ENCODE measurements around the gene EFR3B. TPM values are rescaled to one million over a fixed set of nuclear protein-coding genes. Genes with fewer than 3 reads are reported as not detected.
A peak's percentile ranks its signal among the peaks of the same experiment; 100 is the strongest.

The EFR3B gene
- total RNA-seq, 1 donor from 2014 or later: 4.3 TPM

GRCh38 chr2:25035537-25036220, 6.2 kb upstream of the EFR3B start:
- no peak for DNase-seq (ENCODE audit: low spot score)

GRCh38 chr2:25036221-25036559, 5.7 kb upstream of the EFR3B start:
- peak; percentile 7 for DNase-seq (ENCODE audit: low spot score)

DNA sequence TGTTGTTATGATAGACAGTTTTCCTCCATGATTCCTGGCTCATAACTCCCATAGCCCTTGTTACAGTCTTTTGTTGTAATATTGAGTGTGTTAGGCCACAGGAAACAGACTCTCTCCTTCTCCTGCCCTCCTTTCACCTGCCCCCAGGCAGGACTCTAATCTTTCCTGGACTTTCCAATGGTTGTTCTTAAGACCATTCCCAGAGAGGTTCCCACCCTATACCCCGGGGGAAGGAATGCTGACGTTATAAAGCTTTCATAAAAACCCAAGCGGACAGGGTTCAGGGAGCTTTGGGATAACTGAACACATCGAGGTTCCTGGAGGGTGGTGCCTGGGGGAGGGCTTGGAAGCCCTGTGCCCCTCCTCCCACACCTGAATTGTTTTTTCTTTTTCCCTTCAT, 2.8 kb upstream of the EFR3B start:
- no peak for DNase-seq (ENCODE audit: low spot score)

DNA sequence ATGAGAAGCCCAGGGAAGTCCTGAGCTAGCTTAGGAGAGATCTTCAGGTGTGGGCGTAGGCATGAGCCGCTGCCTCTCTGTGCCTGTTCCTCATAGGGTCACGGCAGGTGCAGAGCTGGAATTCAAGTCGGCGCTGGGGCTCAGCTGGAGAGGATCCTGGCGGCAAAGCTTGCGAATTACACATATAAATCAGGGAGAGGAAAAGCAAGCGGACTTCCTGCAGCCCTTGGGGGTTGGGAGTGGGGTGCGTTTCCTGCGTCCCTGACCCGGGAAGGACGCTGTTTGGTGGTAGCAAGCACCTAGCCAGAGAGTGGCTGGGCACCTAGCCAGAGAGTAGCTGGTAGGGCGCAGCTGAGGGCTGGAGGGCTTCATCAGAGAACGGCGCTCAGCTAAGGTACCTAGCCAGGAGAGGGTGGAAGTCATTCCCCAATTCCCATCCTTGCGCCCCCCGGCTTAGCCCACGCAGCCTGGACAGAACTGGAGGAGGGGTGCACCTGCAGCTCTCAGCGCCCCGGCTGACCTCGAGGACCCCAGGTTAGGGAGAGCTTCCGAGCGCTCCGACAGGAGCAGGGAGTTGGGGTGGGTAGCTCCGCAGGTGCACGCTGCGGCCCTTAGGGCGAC, 459 bp upstream of the EFR3B start:
- peak; percentile 61 for DNase-seq (ENCODE audit: low spot score)

- DNase-seq (ENCODE audit: low spot score): peak; percentile 53
These were observed 705 bp downstream of the EFR3B start for GRCh38 chr2:25042321-25043240.

DNA sequence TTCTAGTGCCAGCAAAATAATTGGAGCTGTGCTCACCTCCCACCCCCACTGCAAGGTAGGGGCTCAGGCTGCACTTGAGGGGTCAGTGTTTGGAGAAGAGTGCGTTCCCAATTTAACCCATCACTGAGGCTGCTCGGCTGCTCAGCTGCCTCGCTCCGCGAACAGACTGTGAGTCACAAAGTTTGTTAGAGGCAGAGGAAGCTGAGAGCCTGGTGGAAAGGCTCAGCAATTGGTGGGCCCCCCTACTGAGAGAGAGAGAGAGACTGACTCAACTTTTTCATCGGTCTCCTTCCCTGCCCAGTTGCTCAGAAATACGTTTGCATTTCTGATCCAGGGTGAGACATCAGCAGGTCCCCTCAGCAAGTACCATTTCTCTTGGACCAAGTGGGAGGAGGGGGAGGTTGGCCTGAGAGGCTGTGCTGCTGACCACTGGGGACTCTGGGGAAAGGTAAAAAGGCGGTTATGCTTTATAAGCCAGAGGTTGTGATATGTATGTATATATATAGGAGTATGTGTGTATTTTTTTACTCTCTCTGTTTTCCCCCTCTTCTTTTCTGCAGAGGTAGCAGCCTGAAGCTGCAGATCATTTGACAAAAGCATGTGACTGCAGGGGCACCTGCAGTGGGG, 1.5 kb downstream of the EFR3B start:
- DNase-seq (ENCODE audit: low spot score): peak; percentile 68

DNA sequence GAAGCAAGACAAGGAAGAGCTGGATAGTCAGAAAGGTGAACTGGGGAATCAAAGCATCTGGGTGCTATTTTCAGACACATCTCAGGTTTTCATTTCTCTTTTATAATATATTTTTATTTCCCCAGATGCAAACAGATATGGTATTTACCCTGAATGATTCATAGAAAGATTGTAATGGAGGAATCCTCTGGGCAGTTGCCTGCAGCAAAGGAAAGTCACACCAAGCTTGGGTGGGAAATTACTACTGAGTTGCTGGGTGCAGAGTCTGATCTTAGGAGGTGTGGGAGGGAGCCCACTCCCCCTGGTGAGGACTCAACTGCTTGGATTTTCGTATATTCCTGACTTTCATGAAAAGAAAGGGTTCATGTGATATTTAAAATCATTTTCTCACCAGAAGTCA, 2.1 kb downstream of the EFR3B start:
- DNase-seq (ENCODE audit: low spot score): no peak

DNA sequence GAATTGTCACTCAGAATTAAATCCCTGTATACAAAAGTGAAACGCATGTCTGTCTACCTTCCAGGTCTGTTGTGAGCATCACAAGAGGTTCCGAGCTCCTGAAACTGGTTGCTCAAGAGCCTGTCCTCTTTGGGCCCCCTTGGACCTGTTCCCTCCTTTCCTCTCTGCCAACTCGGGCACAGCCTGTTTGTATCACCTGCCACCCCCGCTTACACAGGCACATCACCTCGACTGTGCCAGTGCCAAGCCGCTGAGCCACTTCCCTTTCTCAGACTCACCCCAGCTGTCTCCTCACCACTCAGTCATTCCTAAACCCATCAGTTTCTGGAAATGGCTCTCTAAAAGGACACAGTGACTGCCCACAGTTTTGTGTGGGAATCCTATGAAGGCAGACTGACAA, 3.1 kb downstream of the EFR3B start:
- DNase-seq (ENCODE audit: low spot score): no peak

- DNase-seq (ENCODE audit: low spot score): no peak
These were observed 7.5 kb downstream of the EFR3B start for GRCh38 chr2:25049422-25049821.

DNA sequence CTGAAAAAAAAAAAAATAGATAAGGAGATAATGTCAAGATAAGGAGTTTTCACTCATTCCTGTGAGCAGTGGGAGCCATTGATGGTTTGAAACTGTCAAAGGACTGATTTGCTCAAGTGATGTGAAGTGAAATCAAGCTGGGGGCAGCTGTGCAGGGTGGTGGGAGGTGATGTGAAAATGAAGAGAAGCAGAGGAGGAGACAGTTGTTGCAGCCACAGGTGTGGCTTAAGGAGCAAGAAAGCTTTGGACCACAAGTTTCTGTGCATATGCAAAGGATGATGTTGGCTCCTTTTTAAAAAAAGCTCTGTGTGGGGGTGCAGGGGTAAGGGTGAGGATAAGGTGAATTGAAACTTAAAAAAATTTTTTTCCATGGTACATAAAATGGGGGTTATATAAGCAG, 8.3 kb downstream of the EFR3B start:
- DNase-seq (ENCODE audit: low spot score): no peak

DNA sequence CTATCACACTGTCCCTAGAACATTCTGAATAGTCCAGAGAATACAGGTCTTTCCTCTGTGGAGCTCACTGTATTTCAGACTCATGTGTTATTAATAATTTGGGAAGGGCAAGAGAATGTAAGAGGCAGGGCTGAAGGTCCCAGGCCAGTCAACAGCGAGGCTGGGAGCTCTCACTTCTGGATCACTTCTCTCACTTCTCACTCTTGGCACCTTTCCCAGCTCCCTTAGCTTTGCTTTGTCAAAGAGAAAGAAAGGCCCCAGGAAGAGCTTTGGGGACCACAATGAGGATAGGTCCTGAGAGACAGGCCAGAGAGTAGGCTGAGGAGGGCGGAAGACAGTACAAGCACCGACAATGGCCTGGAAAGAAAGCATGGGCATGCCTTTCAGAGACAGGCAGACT, 11.2 kb downstream of the EFR3B start:
- no peak for DNase-seq (ENCODE audit: low spot score)

- DNase-seq (ENCODE audit: low spot score): no peak
These were observed 12.8 kb downstream of the EFR3B start for GRCh38 chr2:25054720-25055119.

GRCh38 chr2:25055376-25055920, 13.6 kb downstream of the EFR3B start:
- DNase-seq (ENCODE audit: low spot score): no peak

DNA sequence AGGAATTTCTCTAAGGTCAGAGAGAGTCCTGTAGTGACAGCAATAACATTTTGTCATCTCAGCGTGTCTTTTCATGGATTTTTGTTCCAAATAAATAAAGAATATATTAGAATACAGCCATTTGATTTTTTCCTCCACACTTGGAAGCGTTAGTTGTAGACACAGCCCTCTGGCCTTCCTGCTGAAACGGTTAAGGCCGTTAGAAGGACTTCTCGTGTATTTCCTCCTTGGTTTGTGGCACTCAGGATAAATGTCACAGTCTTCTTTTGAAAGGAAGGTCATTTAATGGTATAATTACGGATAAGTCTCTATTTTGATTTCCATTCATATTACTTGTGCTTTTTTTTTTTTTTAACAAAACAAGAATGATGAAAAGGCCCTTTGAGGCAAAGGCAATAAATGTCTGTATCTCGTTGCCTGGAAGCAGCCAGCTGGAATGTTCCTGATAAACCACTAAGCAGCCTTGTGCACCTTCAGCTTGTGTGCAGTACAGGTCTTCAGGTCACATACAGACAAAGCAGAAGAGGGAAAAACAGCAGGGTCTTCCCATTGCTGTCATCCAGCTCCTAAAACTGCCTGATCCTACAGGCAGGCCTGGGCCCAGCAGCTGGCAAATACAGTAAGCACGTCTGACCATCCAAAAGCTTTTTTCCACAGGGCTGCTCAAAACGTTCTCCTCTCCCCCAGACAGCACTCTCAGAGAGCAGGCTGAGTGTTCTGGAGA, 14.4 kb downstream of the EFR3B start:
- no peak for DNase-seq (ENCODE audit: low spot score)

DNA sequence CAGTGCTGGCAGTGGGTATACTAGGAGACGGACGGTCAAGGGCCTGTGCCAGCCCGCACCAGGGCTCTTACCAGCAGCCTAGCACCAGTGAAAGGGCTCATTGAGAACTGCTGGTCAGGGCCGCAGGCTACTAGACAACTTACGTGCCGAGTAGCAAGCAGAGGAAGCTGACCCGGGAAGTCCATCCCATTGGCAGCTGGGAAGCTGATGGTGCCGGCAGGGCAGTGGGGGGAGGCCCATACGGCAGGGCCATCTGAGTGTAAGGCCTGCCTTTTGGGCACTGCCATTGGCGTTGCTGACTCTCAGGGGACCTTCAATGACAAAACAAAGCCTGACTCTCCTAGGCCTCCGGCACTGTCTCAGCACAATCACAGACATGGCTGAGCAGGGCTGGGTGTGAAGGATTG, 20.6 kb downstream of the EFR3B start:
- DNase-seq (ENCODE audit: low spot score): no peak

- no peak for DNase-seq (ENCODE audit: low spot score)
These were observed 22.2 kb downstream of the EFR3B start for GRCh38 chr2:25063876-25064660.

DNA sequence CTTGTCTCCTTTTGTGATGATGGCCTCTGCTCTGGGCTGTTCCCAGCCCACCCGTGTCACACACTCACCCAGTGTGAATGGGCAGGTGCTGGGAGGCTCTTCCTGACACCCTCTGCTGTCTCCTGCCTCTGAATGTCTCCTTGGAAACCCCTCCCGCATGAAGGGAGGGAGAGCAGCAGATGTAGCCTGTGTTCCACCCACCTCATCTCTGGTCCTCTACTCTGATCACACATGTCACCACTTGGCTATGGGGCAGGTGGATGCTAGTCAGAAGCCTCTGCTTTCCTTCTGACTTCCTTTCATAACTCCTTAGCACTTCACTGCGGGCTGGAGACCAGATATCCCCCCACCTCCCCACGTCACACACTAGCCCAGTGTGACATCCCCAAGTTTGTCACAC, 23.9 kb downstream of the EFR3B start:
- no peak for DNase-seq (ENCODE audit: low spot score)

DNA sequence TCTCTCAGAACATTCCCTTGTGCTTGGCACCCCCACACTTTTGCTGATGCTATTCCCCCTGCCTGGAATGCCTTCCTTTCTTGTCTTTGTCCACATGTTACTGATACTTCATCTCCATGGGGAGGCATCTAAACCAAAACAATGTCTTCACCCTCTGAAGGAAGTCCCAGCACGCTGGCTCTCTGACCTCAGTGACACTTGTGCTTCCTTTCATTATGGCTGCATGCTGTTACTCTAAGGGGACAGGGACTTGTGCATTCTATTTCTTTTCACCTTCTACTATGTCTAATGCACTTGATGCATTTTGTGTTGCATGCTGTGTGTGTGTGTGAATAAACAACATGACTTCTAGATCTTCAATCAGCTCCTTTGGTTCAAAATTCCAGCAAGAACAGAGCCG, 24.6 kb downstream of the EFR3B start:
- DNase-seq (ENCODE audit: low spot score): no peak

DNA sequence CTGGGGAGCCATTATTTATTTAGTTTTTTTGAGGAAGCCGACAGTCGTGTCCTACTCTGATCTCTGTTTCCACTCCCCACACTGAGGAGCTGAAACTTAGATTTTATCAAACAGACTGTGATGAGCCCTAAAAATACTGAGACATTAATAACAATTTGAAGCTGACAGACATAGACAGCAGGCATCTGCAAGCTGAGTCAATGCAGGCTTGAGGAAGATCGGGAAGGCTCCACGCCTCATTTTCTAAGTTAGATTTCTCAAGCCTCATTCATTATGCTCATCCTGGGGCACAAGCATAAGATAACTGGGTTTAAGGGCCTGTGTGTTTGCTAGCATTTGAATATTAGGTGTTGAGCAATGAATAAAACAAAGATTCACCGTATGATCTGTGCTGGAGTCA, 26.3 kb downstream of the EFR3B start:
- peak; percentile 17 for DNase-seq (ENCODE audit: low spot score)

DNA sequence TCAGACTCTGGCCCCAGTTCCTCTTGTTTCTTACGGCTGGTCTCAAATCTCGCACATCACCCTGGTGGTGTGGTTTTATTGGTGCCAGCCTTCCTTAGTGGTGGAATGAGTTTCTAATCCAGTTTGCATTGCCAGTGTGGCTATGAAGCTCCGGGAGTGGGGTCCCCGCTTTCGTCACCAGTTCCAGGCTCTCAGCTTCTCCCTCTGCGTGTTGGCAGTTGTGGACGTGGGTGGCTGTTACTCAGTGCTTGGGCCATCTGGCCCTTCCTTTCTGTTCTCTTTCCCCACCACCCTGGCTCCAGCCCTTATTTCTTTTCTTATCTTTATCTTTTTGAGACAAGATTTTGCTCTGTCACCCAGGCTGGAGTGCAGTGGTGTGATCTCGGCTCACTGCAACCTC, 30.1 kb downstream of the EFR3B start:
- no peak for DNase-seq (ENCODE audit: low spot score)

Measured in umbilical cord (tissue), 2 donors.